HepG2 (cell line): Measurements from ENCODE around the gene FKBP10. TPM values are rescaled to one million over a fixed set of nuclear protein-coding genes. Genes with fewer than 3 reads are reported as not detected.

Experiments used
- ARID5B ChIP-seq: IDR thresholded peaks from 2 replicates; pipeline ENCODE4 v1.4.0; 2020; ENCODE audit warnings: mild to moderate bottlenecking, missing genetic modification reagents
- ATF3 ChIP-seq: sonication (generic); formaldehyde crosslinking; IDR thresholded peaks from 2 replicates; pipeline ENCODE4 v1.4.0; 2020; ENCODE audit warnings: missing genetic modification reagents
- CC2D1A ChIP-seq: sonication (generic); formaldehyde crosslinking; IDR thresholded peaks from 2 replicates; pipeline ENCODE4 v1.8.1; 2023; ENCODE audit warnings: mild to moderate bottlenecking, missing genetic modification reagents
- E2F1 ChIP-seq: sonication (generic); formaldehyde crosslinking; IDR thresholded peaks from 2 replicates; pipeline ENCODE4 v1.5.0; 2020; ENCODE audit warnings: missing genetic modification reagents
- MAX ChIP-seq: IDR thresholded peaks from 2 replicates; pipeline ENCODE4 v1.6.1; 2012; ENCODE audit warnings: inconsistent platforms
- MEF2D ChIP-seq: sonication (generic); formaldehyde crosslinking; IDR thresholded peaks from 2 replicates; pipeline ENCODE4 v1.5.1; 2020; ENCODE audit warnings: mild to moderate bottlenecking, missing genetic modification reagents
- MTERF4 ChIP-seq: sonication (generic); formaldehyde crosslinking; IDR thresholded peaks from 2 replicates; pipeline ENCODE4 v1.8.0; 2023; ENCODE audit warnings: mild to moderate bottlenecking, missing genetic modification reagents
- MZF1 ChIP-seq: sonication (generic); formaldehyde crosslinking; IDR thresholded peaks from 2 replicates; pipeline ENCODE4 v1.8.1; 2023; ENCODE audit warnings: mild to moderate bottlenecking, missing genetic modification reagents, borderline replicate concordance
- PBX2 ChIP-seq: IDR thresholded peaks from 2 replicates; pipeline ENCODE4 v1.6.1; 2016; ENCODE audit warnings: control low read depth
- RBFOX2 ChIP-seq: fragments of 200-400 bp; formaldehyde crosslinking; IDR thresholded peaks from 2 replicates; pipeline ENCODE4 v1.6.1; 2017; ENCODE audit warnings: low read depth, mild to moderate bottlenecking, low read length
- SP5 ChIP-seq: IDR thresholded peaks from 2 replicates; pipeline ENCODE4 v1.6.1; 2016; ENCODE audit warnings: low read depth, borderline replicate concordance
- ZGPAT ChIP-seq: IDR thresholded peaks from 2 replicates; pipeline ENCODE4 v1.6.1; 2016; ENCODE audit warnings: mild to moderate bottlenecking
- ZNF296 ChIP-seq: sonication (generic); formaldehyde crosslinking; conservative IDR thresholded peaks from 2 replicates; pipeline ENCODE4 v1.5.0; 2020; ENCODE audit warnings: mild to moderate bottlenecking, missing genetic modification reagents
- ZNF510 ChIP-seq: sonication (generic); formaldehyde crosslinking; IDR thresholded peaks from 2 replicates; pipeline ENCODE4 v1.4.0; 2020; ENCODE audit warnings: low read depth, mild to moderate bottlenecking, missing genetic modification reagents
- ZNF567 ChIP-seq: sonication (generic); formaldehyde crosslinking; IDR thresholded peaks from 2 replicates; pipeline ENCODE4 v1.8.1; 2023; ENCODE audit warnings: mild to moderate bottlenecking, missing genetic modification reagents, borderline replicate concordance
- ZNF670 ChIP-seq: sonication (generic); formaldehyde crosslinking; IDR thresholded peaks from 2 replicates; pipeline ENCODE4 v1.8.0; 2022; ENCODE audit warnings: mild to moderate bottlenecking, missing genetic modification reagents, borderline replicate concordance
- ZNF740 ChIP-seq: sonication (generic); formaldehyde crosslinking; IDR thresholded peaks from 2 replicates; pipeline ENCODE4 v1.4.0; 2020; ENCODE audit warnings: missing genetic modification reagents
- polyA plus RNA-seq, 8 experiments: library from polyadenylated mRNA; depleted of rRNA in 3 of 8; stranded (reverse) in 7 of 8; unstranded in 1 of 8; fragments of >200 nt; fragmentation: Illumina TruSeq in 4 of 8; extraction: Trizol in 4 of 8; gene quantifications; 2 replicates each; pipeline versions ENCODE4 v1.2.1 to v1.2.3, GENCODE V29; 2011 to 2016; ENCODE audit warnings: low read depth in 4 of 8, missing spikeins in 1 of 8, mixed read lengths in 1 of 8; ENCODE audit not compliant: insufficient read depth in 1 of 8
- total RNA-seq, 5 experiments: library from RNA; depleted of rRNA; stranded (reverse); fragments of >200 nt; fragmentation: Illumina TruSeq; extraction: Trizol; gene quantifications; 2 replicates each; pipeline ENCODE4 v1.2.3, GENCODE V29; 2016; ENCODE audit warnings: low read depth in 1 of 5

FKBP10 gene
- total and polyA plus RNA-seq, 2 of the 13 experiments (the other 11 are each of a cell fraction or from before 2014, with no cell fraction given) = 149 to 573 TPM

- no peak for TF ChIP-seq ZNF510
- TF ChIP-seq MAX = peak; percentile 96
- TF ChIP-seq ZNF740 (CRISPR knock-in tag) = peak; percentile 92
- peak; percentile 87; the same call in 1 of the 2 replicates for TF ChIP-seq ZNF670 (CRISPR knock-in tag)
- TF ChIP-seq CC2D1A = no peak
- TF ChIP-seq MZF1 (CRISPR knock-in tag) = 0 out of 2 replicates have a peak, but pooled peaks have one; percentile 77
- TF ChIP-seq MTERF4 (CRISPR knock-in tag) = no peak; the same call in 1 of the 2 replicates
- TF ChIP-seq E2F1 (CRISPR knock-in tag) = no peak
- TF ChIP-seq ZGPAT (CRISPR knock-in tag) = 0 out of 2 replicates have a peak, but pooled peaks have one; percentile 29
- TF ChIP-seq SP5 (CRISPR knock-in tag) = no peak; the same call in 1 of the 2 replicates
- TF ChIP-seq ZNF296 (CRISPR knock-in tag) = 0 out of 2 replicates have a peak, but pooled peaks have one; percentile 33
- peak; percentile 40; the same call in 1 of the 2 replicates for TF ChIP-seq ARID5B (CRISPR knock-in tag)
- TF ChIP-seq MEF2D (CRISPR knock-in tag) = no peak
- TF ChIP-seq PBX2 = 0 out of 2 replicates have a peak, but pooled peaks have one; percentile 3
- peak; percentile 85 for TF ChIP-seq RBFOX2
- TF ChIP-seq ZNF567 (CRISPR knock-in tag) = no peak
- TF ChIP-seq ATF3 (CRISPR knock-in tag) = no peak; the same call in 1 of the 2 replicates
These were observed at the start of gene FKBP10 (continued) for GRCh38 chr17:41812381-41813151.
